Skin of body (tissue), 2 donors: Measurements from ENCODE around the gene IKZF4. TPM values are rescaled to one million over a fixed set of nuclear protein-coding genes. Genes with fewer than 3 reads are reported as not detected.
"Not testable (repeated sequence)": the region's sequence is repeated elsewhere in the genome, so short reads cannot be mapped to it uniquely, and the experiment has no call there.

ENCODE experiments used
- DNase-seq: peaks from one replicate; lab custom pipeline; 2025; lab: John Stamatoyannopoulos, UW
- total RNA-seq: library from RNA; depleted of rRNA; stranded (reverse); fragments of >200 nt; gene quantifications from one replicate; pipeline ENCODE4 v1.2.3, GENCODE V29; 2014

IKZF4 gene
- total RNA-seq, 1 donor from 2014 or later, result 2.0 TPM

DNA sequence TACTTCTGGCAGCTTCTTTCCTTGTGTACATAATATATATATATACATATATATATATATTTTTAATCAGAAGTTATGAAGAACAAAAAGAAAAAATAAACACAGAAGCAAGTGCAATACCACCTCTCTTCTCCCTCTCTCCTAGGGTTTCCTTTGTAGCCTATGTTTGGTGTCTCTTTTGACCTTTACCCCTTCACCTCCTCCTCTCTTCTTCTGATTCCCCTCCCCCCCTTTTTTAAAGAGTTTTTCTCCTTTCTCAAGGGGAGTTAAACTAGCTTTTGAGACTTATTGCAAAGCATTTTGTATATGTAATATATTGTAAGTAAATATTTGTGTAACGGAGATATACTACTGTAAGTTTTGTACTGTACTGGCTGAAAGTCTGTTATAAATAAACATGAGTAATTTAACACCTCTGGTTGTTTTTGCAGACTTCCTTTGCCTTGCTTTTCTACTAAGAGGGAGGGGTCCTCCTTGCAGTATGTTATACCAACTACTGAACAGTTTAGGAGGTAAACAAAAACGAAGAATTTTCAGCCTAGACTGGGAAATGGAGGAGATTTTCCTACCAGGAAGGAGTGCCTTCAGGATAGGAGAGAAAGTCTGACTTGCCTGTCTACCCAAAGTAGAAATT lies 17.3 kb downstream of the IKZF4 start:
- no peak for DNase-seq

DNA sequence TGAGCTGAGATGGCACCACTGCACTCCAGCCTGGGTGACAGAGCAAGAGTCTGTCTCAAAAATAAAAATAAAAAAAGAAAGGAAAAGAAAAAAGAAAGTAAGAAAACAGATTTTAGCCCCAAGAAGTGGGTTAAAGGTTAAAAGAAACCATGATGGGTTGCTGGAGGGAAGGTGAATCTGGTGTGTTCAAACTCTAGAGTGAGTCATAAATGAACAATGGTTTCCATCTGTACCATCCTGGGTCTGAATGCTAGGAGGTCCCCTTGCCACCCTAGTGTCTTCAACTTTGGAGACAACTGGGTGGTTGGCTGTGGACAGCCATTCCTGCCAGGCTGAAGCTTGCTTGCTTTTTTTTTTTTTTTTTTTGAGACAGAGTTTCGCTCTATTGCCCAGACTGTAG lies 19.3 kb downstream of the IKZF4 start:
- DNase-seq, result no peak

GRCh38 chr12:56040963-56041551 lies 20.2 kb downstream of the IKZF4 start:
- no peak for DNase-seq

DNA sequence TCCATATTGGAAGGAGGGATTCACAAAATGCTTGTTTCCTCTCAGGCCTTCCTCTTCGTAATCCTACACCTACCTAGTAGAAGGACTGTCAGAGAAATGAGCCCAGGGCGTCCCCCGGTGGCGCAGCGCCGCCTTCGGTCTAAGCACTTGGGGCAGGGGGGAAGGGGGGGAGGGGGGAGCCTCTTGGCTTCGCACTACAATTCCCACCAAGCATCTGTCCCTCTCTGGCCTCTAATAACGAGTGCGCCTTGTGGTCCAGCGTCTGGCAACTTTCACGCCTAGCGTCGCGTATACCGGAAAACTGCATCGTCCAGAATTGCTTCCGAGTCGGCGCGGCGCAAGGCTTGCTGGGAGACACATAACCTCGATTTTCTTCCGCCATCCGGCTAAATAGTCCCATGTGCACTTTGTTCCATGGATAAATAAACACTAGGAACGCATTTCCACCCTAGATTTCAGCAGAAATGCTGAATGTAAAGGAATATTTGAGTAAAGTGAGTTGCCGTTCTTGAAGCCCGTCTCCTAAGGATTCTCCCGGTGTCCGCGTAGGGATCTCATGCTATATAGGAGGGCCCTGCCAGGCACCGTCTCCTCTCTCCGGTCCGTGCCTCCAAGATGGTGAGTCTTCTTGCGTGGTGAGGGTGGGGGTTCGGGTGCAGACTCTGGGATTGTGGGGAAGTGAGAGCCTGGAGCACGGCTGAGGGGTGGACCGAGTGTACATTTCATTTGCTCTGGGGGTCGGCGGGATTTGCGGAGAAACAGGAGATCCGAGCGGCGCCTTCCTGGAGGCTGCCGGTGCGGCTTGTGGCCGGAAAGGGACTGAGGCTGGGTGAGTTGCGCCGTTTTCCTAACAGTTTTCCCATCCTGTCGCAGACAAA lies 20.9 kb downstream of the IKZF4 start, which contains the start of gene RPS26:
RPS26 (plus strand) TSS at position 367 of the 878 bp plus-strand sequence; CDS start at position 616, 249 bp downstream.
- peak; percentile 99 for DNase-seq

GRCh38 chr12:56042430-56042813 lies 21.6 kb downstream of the IKZF4 start:
- DNase-seq, result not testable (repeated sequence)

GRCh38 chr12:56042843-56043242 lies 22.0 kb downstream of the IKZF4 start:
- no peak for DNase-seq

DNA sequence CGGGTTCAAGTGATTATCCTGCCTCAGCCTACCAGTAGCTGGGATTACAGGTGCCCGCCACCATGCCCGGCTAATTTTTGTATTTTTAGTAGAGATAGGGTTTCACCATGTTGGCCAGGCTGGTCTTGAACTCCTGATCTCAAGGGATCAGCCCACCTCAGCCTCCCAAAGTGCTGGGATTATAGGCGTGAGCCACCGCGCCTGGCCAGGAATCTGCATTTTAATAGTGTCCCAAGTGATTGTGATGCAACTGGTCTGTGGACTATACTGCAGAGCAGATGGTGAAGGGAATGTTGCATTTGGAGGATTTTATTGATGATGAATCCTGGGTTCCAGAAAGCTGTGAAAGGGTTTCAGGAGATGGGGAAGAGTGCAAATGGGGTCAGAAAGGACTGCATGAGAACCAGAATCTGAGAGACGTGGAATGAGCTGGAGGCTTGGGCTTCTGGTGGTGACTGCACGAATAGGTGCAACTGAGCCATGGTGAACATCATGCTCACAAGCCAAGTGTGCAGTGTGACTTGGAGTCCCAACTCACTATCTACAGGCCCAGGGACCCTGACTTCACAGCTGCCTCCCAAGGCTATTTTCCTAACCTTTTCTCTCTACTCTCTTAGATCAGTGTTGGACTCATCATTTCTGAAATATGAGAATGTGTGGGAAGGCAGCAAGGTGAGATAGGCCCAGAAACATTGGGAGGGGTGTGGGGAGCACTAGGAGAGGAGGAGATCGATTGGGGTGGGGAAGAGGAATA lies 25.4 kb downstream of the IKZF4 start:
- DNase-seq, result no peak

- no peak for DNase-seq
Measured at GRCh38 chr12:56053407-56053893, 32.6 kb downstream of the IKZF4 start.

DNA sequence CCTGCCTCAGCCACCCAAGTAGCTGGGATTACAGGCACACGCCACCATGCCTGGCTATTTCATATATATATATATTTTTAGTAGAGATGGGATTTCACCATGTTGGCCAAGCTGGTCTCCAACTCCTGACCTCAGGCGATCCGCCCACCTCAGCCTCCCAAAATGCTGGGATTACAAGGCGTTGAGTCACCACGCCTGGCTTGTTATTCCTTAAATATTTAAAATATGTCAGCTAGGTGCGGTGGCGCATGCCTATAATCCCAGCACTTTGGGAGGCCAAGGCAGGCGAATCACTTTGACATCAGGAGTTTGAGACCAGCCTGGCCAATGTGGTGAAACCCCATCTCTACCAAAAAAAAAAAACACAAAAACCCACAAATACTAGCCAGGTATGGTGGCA lies 39.1 kb downstream of the IKZF4 start:
- not testable (repeated sequence) for DNase-seq

GRCh38 chr12:56061982-56062381 lies 41.1 kb downstream of the IKZF4 start:
- DNase-seq, result no peak

DNA sequence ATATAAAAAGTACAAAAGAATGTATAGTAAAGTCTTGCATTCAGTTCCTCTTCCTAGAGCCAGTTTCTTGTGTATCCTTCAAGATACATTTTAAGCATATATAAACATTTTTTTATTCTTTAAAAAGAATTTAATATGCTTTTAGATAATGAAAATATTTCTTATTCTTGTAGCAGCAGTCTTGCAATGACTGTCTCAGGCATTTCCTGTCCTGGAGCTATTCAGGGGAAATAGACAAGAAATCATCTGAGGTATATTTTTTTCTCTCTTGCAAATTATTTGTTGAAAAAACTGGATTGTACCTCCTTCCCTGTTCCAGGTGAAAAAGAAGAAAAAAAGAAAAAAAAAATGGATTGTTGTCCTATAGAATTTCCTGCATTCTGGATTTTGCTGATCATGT lies 42.2 kb downstream of the IKZF4 start:
- DNase-seq, result no peak

DNA sequence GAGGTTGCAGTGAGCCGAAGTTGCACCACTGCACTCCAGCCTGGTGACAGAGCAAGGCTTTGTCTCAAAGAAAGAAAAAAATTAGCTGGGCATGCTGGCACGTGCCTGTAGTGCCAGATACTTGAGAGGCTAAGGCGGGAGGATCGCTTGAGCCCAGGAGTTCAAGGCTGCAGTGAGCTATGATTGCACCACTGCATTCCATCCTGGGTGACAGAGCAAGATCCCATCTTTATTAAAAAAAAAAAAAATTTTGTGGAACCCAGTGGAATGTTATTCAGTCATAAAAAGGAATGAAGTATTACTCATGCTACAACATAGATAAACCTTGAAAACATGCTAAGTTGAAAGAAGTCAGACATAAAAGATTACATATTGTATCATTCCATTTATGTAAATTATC lies 50.8 kb downstream of the IKZF4 start:
- no peak for DNase-seq

- no peak for DNase-seq
Measured at GRCh38 chr12:56074396-56074795, 53.6 kb downstream of the IKZF4 start.

DNA sequence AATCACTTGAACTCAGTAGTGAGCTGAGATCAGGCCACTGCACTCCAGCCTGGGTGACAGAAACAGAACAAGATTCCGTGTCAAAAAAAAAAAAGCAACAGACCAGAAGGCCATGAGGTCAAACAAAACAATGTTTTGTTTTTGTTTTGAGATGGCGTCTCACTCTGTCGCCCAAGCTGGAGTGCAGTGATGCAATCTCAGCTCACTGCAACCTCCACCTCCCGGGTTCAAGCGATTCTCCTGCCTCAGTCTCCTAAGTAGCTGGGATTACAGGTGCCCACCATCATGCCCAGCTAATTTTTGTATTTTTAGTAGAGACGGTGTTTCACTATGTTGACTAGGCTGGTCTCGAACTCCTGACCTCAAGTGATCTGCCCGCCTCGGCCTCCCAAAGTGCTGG lies 57.1 kb downstream of the IKZF4 start:
- not testable (repeated sequence) for DNase-seq

GRCh38 chr12:56078427-56078826 lies 57.6 kb downstream of the IKZF4 start:
- DNase-seq, result no peak

DNA sequence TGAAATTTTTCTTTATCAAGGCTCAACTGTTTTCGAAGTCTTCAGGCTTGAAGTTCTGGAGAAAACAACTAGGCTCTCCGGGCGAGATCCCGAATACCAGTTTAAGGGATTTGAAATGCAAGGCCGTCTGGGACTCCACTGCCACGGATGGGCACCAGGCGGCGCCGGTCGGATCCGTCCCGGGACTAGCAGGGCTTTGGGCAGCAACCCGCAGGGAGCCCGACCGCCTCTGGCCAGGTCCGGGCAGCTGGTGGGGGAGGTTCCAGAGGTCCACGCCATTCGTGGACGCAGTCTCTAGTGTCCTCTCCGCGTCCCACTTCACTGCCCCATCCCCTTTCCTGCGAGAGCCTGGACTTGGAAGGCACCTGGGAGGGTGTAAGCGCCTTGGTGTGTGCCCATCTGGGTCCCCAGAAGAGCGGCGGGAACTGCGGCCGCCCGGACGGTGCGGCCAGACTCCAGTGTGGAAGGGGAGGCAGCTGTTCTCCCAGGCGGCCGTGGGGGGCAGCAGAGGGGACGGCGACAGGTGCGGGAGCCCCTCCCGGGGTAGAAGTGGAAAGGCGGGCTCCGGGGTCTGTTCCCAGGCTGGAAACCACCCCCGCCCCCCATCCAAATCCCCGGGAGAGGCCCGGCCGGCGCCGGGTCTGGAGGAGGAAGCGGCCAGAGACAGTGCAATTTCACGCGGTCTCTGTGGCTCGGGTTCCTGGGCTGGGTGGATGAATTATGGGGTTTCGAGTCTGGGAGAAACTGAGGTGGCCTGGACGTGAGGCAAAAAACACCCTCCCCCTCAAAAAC lies 58.3 kb downstream of the IKZF4 start:
- no peak for DNase-seq

- peak; percentile 70 for DNase-seq
Measured at GRCh38 chr12:56079723-56080555, 59.1 kb downstream of the IKZF4 start, which contains the start of gene ERBB3. ERBB3 (plus strand) TSS chr12:56080165; CDS start chr12:56080301, 136 bp downstream.

DNA sequence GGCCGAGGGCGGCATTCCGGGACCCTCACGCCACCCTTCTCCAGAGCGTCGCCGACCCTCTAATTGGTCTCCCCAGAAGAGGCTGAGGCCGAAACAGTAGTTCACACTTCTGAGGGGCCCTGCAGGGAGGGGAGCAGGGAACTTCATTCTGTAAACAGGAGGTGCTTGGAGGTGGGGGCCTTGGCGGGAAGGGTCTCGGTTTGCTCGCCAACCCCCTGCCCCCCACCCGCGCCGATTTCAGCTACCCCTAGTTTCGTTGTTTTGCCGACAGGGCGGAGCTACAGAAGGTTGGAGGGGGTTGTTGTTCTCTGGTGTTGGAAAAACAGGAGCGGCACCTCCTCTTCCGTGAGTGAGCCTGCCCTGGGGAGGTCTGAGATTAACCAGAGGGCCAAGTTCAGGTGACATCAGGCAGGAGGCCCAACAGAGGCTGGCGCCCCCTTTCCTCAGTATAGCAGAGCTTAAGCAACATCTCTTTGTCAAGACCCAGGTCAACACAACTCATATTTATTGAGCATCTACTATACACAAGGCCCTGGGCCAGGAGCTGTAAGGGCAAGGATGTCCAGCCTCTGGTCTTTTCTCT lies 59.8 kb downstream of the IKZF4 start:
- no peak for DNase-seq
